ENCODE data around the gene TMEM132C. TPM values are rescaled to one million over a fixed set of nuclear protein-coding genes. Genes with fewer than 3 reads are reported as not detected.
"Not testable (repeated sequence)": the region's sequence is repeated elsewhere in the genome, so short reads cannot be mapped to it uniquely, and the experiment has no call there.

Gene TMEM132C
- total RNA-seq, 1 donor from 2014 or later: 0.27 TPM

DNA sequence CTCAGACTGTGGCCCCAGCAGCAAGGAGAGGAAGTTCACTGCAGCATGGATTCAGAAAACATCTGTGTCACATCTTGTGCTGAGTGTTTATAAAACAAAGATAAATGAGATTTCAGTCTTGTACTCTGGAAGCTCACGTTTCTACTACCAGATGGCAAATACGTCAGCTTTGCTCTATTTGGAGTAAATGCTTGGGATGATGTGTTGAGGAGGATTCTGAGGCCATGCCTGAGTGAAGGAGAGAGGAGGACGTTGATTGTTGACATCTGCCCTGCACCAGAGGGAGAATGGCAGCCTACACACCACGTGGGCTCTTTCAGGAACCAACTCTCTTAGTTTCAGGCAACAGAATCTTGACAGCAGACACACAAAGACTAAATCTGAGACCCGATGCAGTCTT lies 188.9 kb downstream of the TMEM132C start:
- intact Hi-C loops (cut with DNase I): no loop called here
- DNase-seq (ENCODE audit: low spot score): no peak

DNA sequence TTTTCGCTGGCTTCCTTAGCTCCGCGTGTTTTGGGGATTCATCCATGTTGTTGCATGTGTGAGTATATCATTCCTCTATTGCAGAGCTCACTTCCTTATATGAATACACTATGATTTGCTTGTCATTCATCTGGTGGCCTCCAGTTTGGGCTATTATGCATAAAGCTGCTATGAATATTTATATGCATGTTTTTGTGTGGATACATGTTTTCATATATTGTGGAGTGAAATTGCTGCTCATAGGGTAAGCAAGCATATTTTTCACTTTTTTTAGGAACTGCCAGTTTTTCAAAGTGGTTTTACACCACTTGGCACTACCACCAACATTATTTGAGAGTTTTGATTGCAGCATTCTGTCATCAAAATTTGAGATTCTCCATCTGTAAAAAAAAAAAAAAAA lies 190.0 kb downstream of the TMEM132C start:
- intact Hi-C loops (cut with DNase I): no loop called here
- no peak for DNase-seq (ENCODE audit: low spot score)

DNA sequence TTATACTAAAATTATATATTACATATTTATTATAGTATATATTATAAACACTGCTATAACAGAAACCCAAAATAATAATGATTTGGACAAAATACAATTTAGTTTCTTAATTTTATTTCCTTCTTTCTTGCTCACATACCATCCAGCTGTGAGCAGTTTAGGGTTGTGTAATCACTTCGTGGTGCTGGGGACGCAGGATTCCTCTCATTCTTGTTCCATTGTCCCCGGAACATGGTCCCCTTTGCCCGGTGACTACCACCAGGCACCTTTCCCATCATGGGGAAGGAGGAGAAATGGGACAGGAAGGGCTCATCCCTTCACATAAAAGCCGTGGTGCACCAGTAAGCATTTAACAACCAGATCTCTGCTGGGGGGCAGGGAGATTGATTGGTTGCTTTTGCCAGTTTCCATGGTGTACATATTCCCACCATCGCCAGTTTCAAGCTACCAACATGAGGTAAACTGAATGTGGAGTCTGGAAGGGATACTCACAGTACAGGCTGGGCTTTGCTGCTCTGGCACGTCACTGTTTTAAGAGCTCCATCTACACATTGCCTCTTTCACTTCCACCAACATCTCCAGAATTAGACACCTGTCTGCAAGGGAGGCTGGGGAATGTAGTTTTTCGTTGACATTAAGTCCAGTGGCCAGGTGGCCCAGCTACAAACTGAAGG lies 191.5 kb downstream of the TMEM132C start:
- no peak for DNase-seq (ENCODE audit: low spot score)
- intact Hi-C loops (cut with DNase I): no loop called here

DNA sequence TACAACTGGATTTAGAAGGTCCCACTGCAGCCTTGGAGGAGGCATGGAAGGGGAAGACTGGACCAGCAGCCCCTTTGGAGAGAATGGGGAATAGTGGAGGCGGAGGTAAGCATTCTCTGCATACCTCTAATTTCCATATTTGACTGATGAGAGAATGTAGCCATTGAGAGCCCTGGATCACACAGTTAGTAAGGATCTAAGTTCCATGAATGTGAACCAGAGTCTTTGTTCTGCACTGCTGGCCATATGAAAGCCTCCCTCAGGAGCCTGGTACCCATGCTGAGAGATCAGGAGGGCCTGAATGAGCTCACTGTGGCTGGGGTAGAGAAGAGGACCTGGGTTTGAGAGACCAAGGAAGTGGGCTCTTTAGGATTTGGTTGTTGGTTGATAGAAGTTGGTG lies 192.1 kb downstream of the TMEM132C start:
- intact Hi-C loops (cut with DNase I): no loop called here
- DNase-seq (ENCODE audit: low spot score): no peak

DNA sequence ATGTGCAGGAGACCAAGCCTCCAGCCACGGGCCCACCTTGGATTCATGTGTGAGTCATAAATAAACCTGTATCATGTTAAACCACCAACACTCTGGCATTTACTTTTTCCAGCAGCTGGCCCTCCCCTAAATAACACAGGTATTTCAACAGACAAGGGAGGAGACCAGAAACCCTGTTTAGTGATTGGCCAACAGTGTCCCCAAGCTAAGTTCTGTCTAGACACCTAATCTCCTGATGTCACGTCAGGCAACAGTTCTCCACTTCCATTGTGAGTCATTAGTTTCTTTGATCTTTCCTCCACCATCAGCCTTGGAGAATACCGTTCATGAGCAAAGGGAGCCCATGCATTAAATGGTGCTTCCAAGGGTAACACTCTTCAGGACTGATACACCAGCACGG lies 196.9 kb downstream of the TMEM132C start:
- intact Hi-C loops (cut with DNase I): no loop called here

DNA sequence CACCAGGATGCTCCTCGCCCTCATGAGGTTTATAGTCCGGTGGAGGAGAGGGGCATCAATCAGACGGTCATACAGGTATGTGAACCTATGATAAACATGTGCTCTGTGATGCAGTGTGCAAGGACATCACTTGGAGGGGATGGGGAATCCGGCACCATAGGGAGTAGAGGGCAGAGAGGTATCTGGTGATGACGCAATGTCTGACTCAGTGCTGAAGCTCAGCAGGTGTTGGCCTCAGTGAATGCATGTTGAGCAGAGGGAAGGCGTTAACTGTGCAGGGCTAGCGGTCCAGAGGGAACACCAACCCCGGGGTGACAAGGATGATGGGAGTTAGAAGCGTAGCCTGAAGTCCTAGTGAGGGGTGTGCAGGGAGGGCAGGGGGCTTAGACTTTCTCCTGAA lies 200.9 kb downstream of the TMEM132C start:
- intact Hi-C loops (cut with DNase I): no loop called here
- no peak for DNase-seq (ENCODE audit: low spot score)

More for the DNA sequence above, 196.9 kb downstream of the TMEM132C start:
- DNase-seq (ENCODE audit: low spot score): no peak

DNA sequence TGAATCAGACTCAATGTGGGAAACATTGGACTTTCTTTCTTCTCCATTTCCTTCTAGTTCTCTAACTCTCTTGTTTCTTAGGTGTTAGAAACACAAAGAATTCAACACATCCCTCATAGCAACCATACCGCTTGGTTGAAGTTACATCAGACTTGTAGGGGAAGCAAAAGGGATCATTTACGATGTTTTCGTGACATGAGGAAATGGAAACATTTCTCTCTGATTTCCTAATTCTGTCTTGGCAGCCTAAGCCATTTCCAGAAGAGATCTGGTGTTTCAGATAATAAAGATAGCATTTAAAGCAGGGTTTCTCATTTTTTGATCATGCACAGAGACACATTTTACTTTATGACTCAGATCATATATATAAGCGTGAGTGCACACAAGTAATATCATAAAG lies 202.0 kb downstream of the TMEM132C start:
- intact Hi-C loops (cut with DNase I): no loop called here
- DNase-seq (ENCODE audit: low spot score): no peak

DNA sequence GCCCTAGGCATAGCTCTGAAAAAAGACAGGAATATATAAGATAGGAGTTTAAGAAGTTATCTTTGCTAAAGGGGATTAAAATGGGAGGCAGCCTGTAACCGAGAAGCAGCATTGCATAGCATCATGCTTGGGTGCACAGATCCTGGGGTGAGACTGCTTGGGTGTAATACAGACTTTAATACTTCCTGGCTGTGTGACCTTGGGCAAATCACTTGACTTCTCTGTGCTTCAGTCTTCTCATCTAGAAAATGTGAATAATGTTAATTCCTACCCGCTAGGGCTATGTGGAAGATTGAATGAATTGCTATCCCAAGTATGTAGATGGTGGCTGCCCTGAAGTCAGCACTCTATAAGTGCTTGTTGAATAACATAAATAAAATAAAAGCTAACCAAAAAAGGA lies 204.5 kb downstream of the TMEM132C start:
- intact Hi-C loops (cut with DNase I): no loop called here
- DNase-seq (ENCODE audit: low spot score): no peak

DNA sequence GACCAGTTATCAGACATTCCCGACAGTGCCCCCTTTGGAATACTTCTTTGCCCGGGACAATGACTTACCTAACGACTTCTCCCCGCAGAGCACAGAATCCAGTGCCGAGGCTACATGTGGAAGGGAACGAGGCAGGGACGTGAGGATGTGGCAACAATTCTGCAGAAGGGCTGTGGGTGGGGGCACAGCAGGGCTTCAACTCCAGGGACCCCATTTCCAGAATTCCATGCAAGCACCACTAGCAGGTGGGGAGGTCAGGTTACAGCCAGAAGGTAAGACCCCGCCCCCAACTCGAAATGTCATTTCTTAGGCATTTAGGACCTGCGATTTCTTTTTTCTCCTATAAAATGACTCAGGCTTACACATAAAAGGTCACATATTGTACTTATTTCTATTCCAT lies 207.9 kb downstream of the TMEM132C start:
- intact Hi-C loops (cut with DNase I): no loop called here
- no peak for DNase-seq (ENCODE audit: low spot score)

DNA sequence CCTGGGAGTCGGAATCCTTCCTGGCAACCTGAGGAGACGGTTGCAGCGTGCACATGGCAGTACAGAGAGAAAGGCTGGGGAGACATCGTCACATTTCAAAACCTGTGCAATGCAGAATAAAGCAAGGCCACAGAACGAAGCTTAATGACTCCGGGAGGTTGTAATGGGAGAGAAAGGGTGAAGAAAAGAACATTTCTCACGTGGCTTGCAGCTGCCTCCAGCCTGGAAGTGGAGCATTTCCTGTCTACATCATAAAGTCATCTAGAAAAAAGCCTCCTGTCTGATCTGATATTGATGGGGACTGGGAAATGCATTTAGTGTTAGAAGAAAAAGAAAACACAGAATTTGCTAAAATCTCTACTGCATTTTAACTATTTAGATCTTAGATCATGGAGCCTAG lies 209.3 kb downstream of the TMEM132C start:
- no peak for DNase-seq (ENCODE audit: low spot score)
- intact Hi-C loops (cut with DNase I): no loop called here

DNA sequence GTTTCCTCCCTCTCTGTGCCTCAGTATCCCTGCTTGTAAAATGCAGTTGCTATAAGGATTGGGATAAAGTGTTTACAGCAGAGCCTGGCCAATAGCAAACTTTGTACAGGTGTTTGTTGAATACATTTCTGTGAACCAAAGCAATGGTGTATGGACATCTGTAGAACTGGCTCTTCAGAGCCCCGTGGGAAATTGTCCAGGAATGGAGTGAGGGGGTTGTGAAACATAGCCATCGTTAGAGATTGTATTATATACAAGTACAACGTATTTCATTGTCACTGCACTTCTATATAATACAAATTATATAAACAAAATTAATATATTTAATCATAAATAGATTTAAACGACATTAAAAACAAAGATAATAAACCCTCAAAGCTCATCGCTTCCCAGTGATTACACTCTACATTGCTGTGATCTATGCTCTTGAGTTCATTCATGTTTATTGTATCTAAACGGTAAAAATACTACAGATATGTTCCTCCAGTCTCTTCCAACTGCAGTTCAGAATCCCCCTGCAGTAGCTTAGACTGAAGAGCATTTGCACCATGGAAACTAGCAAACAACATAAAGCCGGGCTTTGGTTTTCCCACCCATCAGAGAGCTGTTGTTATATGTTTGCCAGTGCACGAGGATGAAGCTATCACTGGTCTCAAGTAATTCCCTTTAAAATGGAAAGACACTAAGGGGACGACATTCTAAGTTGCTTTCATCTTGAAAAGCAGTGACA lies 216.7 kb downstream of the TMEM132C start:
- intact Hi-C loops (cut with DNase I): no loop called here

DNA sequence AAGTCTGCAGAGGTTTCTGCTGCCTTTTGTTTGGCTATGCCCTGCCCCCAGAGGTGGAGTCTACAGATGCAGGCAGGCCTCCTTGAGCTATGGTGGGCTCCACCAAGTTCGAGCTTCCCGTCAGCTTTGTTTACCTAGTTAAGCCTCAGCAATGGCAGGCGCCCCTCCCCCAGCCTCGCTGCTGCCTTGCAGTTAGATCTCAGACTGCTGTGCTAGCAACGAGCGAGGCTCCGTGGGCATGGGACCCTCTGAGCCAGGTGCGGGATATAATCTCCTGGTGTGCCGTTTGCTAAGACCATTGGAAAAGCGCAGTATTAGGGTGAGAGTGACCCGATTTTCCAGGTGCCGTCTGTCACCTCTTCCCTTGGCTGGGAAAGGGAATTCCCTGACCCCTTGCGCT lies 230.4 kb downstream of the TMEM132C start:
- DNase-seq (ENCODE audit: low spot score); intact Hi-C loops (cut with DNase I): not testable (repeated sequence)

More for the DNA sequence above, 216.7 kb downstream of the TMEM132C start:
- DNase-seq (ENCODE audit: low spot score): no peak

DNA sequence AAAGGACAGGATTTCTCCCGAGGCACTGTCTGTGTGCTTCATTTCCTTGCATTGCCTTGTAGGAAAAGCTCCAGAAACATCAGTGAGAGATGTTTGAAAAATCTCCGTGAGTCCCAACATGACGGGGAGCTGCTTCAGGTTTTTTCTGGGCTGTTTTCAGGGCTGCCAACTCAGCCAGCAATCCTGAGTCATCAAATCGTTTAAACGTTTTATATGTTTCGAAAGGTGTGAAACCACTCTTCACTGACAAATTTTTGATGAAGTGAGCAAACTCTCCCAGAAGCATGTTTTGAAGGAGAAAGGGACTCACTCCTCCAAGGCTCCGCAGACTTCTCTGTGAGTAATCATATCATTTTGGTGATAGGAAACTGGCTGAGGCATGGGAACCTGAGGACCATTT lies 240.5 kb downstream of the TMEM132C start:
- DNase-seq (ENCODE audit: low spot score): no peak
- intact Hi-C loops (cut with DNase I): no loop called here

DNA sequence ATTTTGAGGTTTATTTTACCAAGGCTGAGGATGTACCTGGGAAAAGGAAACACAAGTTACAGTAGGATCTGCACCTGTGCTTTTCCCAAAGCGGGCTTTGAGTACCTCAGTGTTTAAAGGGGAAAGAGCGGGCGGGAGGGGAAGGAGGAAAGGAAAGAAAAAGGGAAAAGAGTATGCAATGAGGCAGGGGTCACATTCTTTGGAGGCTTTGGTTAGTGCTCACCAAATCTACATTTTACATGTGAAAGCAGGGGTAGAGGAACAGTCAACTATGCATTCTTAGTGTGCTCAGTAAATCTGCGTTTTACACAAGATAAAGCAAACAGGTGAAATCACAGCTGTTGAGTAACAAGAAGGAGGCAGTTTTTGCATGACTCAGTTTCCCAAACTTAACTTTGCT lies 242.2 kb downstream of the TMEM132C start:
- intact Hi-C loops (cut with DNase I): no loop called here
- DNase-seq (ENCODE audit: low spot score): no peak

DNA sequence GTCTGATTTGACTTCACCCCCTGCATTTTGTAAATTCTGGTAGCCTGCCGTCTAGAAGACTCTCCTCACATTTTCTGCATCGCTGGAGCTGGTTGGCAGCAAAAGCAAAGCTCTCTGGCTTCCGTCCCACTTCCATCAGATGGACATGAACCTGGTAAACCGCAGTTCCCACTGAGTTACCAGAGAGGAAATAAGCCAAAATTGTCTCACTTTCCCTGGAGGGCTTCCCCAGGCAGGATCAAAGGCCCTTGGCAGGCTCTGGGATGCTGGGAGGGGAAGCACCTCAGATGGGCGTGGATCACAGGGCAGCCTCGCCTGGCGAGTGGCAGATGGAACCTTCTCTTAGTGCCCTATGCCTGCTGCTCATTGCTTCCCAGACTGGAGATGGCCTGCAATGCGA lies 243.5 kb downstream of the TMEM132C start:
- no peak for DNase-seq (ENCODE audit: low spot score)
- intact Hi-C loops (cut with DNase I): no loop called here

DNA sequence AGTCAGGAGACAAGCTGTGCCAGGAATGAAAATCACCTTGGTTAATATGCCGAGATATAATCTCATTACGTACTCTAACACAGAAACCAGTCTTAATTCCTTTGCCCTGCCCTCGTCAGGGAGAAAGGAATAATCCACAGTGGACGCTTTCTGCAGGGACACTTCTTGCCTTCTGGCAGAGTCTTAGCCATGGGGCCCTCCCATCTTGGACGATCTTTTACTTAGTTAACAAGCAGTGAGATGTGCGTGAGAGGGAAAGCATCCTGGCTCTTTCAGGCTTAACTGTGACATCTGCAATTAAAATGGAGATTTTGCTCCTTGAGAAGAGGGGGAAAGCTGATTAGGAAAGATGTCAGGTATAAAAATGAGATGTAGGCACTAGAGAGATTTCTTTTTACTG lies 246.4 kb downstream of the TMEM132C start:
- no peak for DNase-seq (ENCODE audit: low spot score)
- intact Hi-C loops (cut with DNase I): no loop called here

DNA sequence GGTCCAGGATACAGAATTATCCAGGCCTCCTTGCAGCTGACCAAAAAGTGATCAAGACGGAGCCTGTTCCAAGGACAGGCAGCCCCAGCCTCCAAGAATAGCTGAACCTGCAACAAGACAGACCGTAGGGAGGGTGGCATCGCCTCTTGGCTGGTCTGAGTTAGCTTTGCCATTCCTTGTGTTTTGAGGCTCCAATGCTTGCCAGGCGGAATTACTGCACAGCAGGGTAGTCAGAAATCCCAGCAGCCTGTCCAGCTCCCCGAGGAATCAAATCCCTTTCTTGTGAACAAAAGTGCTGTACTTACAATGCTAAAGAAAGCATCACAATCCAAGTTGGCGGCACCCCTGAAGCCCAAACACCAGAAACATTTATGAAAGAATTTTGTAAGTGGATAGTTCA lies 246.9 kb downstream of the TMEM132C start:
- no peak for DNase-seq (ENCODE audit: low spot score)
- intact Hi-C loops (cut with DNase I): no loop called here

DNA sequence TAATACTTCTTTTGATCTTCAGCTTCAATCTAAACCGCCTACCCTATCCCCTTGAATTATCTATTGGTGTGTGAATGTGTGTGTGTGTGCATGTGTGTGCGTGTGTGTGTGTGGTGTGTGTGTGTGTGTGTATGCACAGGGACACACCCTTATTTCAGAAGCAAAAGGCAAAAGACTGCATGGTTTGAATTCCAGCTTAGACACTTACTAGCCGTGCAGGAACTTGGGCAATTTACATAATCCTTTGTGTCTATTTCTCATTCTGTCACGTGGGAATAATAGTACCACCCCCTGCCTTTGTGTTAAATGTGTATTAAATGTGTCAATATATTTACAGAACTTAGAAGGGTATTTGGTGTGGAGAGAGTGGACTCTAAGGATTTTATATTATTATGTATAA lies 251.7 kb downstream of the TMEM132C start:
- no peak for DNase-seq (ENCODE audit: low spot score)
- intact Hi-C loops (cut with DNase I): no loop called here

DNA sequence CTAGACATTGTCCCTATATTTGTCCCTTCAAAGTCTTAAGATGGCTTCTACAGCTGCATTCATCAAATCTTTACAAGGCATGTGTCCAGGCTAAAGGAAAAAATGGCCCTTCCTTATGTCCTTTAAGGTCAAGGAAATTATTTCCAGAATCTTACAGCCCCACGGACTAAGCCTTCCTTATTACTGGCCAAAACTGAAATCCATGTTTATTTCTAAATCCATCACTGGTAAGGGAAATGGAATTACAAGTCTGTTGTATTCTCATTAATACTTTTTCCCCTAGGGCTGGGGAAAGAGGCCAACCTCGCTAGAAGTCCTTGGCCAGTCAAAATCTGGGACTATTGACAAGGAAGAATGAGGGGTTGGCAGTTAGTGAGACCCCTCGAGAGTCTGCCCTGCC lies 252.5 kb downstream of the TMEM132C start:
- no peak for DNase-seq (ENCODE audit: low spot score)
- intact Hi-C loops (cut with DNase I): no loop called here

DNA sequence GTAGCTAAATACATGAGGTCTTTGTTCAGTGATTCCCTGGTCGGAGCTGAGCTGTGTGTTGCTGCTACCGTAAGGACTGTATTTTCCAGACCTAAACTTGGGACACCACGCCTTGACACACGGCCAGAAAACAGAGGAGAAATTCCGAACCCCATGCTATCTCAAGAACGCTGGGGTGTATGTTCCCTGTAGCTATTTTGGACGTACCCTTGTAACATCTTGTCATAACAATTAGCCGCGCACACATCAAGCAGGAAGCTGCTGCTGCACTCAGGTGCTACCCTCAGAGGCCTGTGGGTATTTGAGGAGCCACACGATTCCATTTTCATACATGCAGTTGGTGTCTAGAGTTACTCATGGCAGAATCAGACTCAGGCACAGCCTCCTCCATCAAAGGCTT lies 255.0 kb downstream of the TMEM132C start:
- intact Hi-C loops (cut with DNase I): no loop called here

DNA sequence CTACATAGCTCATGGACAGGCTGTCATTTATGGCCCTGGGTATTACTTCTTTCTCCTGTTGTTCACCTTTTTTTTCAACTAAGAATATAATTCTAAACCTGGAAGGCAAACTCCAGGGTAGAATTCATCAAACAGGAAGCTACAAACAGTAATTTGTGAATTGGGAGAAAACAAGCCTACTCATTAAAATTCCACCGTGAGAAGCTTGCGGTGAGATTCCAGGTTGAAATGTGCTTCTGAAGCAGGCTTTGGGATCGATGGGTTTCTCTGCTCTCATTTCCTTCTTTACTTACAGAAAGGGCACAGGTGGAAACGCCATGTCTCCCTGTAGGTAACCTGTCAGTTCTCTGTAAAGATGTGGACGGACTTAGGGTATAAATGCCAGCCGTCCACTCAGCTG lies 257.5 kb downstream of the TMEM132C start:
- intact Hi-C loops (cut with DNase I): no loop called here

More for the DNA sequence above, 255.0 kb downstream of the TMEM132C start:
- no peak for DNase-seq (ENCODE audit: low spot score)

More for the DNA sequence above, 257.5 kb downstream of the TMEM132C start:
- DNase-seq (ENCODE audit: low spot score): no peak

All from cardiac septum (tissue), 1 donor.